ENCODE measurements around the gene ITPR1.

Gene ITPR1

DNA sequence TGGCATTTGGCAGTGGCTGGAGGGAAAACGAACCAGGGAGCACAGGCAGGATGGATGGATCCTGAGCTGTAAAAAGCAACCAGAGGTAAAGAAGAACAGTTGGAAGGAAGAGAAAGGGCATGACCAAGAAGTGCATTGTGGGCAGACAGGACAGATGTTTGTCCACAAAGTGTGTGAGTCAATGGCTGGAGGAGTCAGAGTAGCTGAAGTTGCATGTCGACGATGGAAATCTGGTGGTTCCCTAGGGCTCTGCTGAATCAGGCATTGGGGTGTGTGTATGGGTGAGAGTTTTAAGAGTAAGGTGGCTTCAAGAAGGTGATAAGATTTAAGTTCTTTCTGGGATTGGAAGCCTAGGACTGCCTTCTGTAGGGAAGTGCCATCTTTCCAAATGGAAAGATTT is 272.1 kb downstream of the ITPR1 start:
- no peak for TF ChIP-seq CTCF (IDR thresholded peaks at IDR 0.05; ENCODE audit: extremely low read depth, insufficient read depth, missing control alignments)
- in situ Hi-C loops (cut with MboI; ENCODE audit: low pct_unique_long_range_greater_than_20kb, low sequenced_read_pairs, unreplicated experiment) = no loop called here
- no peak for DNase-seq (ENCODE audit: low spot score)

DNA sequence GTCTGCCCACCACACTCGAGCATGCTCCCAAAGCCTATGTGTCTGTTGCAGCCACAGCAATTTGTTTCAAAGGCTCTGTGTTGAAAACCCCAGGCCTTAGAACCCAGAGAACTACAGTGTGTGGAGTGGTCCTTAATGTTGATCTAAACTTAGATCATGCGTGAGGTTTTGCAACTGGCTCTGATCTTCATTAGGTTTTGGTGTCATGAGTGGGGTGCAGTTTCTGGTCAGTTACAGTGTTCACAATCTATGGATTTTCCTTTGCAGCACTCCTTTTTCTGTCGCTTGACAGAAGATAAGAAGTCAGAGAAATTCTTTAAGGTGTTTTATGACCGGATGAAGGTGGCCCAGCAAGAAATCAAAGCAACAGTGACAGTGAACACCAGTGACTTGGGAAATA is 273.1 kb downstream of the ITPR1 start:
- no peak for TF ChIP-seq CTCF (IDR thresholded peaks at IDR 0.05; ENCODE audit: extremely low read depth, insufficient read depth, missing control alignments)
- in situ Hi-C loops (cut with MboI; ENCODE audit: low pct_unique_long_range_greater_than_20kb, low sequenced_read_pairs, unreplicated experiment) = no loop called here
- DNase-seq (ENCODE audit: low spot score) = no peak

GRCh38 chr3:4766716-4767499 is 273.8 kb downstream of the ITPR1 start:
- DNase-seq (ENCODE audit: low spot score) = no peak
- in situ Hi-C loops (cut with MboI; ENCODE audit: low pct_unique_long_range_greater_than_20kb, low sequenced_read_pairs, unreplicated experiment) = no loop called here
- no peak for TF ChIP-seq CTCF (IDR thresholded peaks at IDR 0.05; ENCODE audit: extremely low read depth, insufficient read depth, missing control alignments)

- no peak for DNase-seq (ENCODE audit: low spot score)
- TF ChIP-seq CTCF (IDR thresholded peaks at IDR 0.05; ENCODE audit: extremely low read depth, insufficient read depth, missing control alignments) = no peak
- in situ Hi-C loops (cut with MboI; ENCODE audit: low pct_unique_long_range_greater_than_20kb, low sequenced_read_pairs, unreplicated experiment) = no loop called here
Observed at GRCh38 chr3:4768021-4768420, 274.9 kb downstream of the ITPR1 start.

DNA sequence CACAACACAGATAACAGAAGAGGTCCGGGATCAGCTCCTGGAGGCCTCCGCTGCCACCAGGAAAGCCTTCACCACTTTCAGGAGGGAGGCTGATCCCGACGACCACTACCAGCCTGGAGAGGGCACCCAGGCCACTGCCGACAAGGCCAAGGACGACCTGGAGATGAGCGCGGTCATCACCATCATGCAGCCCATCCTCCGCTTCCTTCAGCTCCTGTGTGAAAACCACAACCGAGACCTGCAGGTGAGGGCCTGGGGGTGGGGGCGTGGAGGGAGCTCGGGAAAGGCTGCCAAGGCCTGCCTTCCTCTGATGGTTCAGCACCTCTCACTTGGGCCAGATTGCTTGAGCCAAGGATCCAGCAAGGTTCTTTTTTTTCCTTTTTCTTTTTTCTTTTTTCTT is 275.4 kb downstream of the ITPR1 start:
- no peak for DNase-seq (ENCODE audit: low spot score)
- no peak for TF ChIP-seq CTCF (IDR thresholded peaks at IDR 0.05; ENCODE audit: extremely low read depth, insufficient read depth, missing control alignments)
- in situ Hi-C loops (cut with MboI; ENCODE audit: low pct_unique_long_range_greater_than_20kb, low sequenced_read_pairs, unreplicated experiment) = no loop called here

DNA sequence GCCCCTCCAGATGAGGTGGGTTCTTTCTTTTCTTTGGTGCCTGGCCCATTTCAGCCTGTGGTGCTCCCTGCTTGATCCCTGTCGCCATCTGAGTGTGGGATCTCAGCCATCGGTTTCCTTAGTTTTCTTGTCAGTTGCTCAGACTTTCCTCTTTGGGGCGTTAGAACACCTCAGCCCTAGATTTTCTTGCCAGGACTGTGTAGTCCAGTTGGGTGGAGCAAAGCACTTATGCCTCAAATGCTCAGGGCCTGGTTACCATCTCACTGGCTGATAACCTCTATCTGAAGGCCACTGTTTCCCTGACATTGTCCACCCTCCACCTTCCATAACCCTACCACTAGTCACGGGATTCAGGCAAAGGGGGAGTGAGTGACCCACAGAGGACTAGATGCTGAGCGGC is 277.4 kb downstream of the ITPR1 start:
- TF ChIP-seq CTCF (IDR thresholded peaks at IDR 0.05; ENCODE audit: extremely low read depth, insufficient read depth, missing control alignments) = no peak
- in situ Hi-C loops (cut with MboI; ENCODE audit: low pct_unique_long_range_greater_than_20kb, low sequenced_read_pairs, unreplicated experiment) = no loop called here
- no peak for DNase-seq (ENCODE audit: low spot score)
